ENCODE results near the gene NCKAP5.

- TF ChIP-seq POLR2A (IDR thresholded peaks at IDR 0.05) (no peak), EP300 (IDR thresholded peaks at IDR 0.05) (no peak), CTCF (IDR thresholded peaks at IDR 0.05) (no peak), POLR2AphosphoS5 (IDR thresholded peaks at IDR 0.05) (no peak)
Observed at GRCh38 chr2:133377021-133377481, 191.2 kb downstream of the NCKAP5 start.

All from upper lobe of left lung (tissue), 4 donors.